ENCODE data around the gene SETX.
"Not testable (repeated sequence)": the region's sequence is repeated elsewhere in the genome, so short reads cannot be mapped to it uniquely, and the experiment has no call there.

The SETX gene

DNA sequence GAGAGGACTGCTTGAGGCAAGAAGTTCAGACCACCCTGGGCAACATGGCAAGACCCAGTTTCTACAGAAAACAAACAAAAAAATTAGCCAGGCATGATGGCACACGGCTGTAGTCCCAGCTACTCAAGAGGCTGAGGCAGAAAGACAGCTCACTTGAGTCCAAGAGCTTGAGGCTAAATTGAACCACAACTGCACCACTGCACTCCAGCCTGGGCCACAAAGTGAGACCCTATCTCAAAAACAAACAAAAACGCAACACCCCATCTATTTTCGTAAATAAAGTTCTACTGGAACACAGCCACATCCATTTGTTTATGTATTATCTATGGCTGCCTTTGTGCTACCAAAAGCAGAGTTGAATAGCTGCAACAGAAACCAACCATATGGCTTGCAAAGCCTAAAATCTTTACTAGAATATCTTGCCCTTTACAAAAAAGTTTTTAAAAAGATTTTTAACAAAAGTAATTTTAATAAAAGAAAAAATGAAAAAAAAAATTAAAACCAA is 67.5 kb downstream of the SETX start:
- no peak for DNase-seq (ENCODE audit: low spot score)

DNA sequence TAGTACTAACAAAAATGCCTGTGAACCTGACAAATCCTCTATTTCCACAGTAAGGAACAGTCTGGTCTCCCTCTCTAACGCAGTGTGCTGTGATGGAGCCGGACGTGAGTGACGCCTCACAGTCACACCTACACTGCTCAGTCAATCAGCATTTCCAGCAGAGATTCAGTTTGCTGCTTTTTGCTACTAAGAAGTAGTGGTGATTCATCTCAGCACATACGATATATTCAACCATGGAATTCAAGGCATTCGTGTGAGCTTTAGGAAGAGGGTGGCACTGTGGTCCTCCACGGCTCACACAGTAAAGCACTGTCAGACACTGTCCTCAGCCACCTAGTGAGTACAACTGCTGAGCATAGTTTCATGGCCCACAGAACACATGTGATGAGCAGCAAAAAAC is 70.9 kb downstream of the SETX start:
- peak; percentile 16 for DNase-seq (ENCODE audit: low spot score)

DNA sequence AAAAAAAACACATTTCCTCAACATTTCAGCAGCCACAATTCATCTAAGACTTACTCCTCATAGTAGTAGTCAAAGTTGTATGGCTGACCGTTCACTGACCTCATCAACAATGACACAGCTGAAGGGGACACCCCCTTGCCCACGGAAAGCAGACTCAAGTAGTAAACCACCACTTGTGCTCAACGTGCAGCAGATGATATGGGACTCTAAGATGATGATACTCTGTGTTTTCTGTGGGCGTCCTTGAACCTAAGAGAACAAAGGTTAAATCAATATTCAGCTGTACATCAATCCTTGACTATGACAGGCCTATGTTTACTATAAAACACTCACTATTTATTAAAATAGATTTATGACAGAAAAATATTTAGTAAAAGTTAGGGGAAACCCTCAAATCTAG is 71.6 kb downstream of the SETX start:
- no peak for DNase-seq (ENCODE audit: low spot score)

DNA sequence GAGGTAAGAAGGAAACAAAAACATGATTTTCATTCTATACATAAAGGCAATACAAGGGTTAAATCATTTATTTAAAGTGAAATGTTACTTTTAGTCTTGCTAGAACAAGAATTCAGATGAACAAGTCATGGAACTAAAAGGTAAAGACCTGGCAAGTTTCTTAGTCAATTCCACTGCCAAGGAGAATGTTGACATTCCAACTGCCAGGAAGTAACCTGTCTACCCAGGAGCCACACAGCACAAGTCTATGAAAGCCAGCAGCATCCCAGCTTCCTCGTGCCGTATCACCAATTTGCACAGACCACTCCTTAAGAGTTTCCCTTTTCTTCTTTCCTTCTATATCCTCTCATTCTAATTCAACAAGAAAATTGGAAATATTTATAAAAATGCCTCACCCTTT is 79.9 kb downstream of the SETX start:
- no peak for DNase-seq (ENCODE audit: low spot score)

DNA sequence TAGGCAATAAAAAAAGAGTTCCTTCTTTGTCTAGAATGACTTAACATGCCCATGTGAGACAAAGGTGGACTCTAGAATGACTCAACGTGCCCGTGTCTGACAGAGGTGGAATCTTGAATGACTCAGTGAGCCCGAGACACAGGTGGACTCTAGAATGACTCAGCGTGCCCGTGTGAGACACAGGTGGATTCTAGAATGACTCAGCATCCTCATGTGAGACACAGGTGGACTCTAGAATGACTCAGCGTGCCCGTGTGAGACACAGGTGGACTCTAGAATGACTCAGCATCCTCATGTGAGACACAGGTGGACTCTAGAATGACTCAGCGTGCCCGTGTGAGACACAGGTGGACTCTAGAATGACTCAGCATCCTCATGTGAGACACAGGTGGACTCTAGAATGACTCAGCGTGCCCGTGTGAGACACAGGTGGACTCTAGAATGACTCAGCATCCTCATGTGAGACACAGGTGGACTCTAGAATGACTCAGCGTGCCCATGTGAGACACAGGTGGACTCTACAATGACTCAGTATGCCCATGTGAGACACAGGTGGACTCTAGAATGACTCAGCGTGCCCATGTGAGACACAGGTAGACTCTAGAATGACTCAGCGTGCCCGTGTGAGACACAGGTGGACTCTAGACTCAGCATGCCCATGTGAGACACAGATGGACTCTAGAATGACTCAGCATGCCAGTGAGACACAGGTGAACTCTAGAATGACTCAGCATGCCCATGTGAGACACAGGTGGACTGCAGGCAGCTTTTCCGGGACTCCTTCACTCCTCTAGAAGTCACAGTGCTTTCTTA is 84.9 kb downstream of the SETX start:
- not testable (repeated sequence) for DNase-seq (ENCODE audit: low spot score)

- DNase-seq (ENCODE audit: low spot score), result peak; percentile 79
Observed at GRCh38 chr9:132268725-132269352, 85.9 kb downstream of the SETX start.

- no peak for DNase-seq (ENCODE audit: low spot score)
Observed at GRCh38 chr9:132267660-132268059, 87.1 kb downstream of the SETX start.

GRCh38 chr9:132266017-132266416 is 88.8 kb downstream of the SETX start:
- DNase-seq (ENCODE audit: low spot score), result no peak

DNA sequence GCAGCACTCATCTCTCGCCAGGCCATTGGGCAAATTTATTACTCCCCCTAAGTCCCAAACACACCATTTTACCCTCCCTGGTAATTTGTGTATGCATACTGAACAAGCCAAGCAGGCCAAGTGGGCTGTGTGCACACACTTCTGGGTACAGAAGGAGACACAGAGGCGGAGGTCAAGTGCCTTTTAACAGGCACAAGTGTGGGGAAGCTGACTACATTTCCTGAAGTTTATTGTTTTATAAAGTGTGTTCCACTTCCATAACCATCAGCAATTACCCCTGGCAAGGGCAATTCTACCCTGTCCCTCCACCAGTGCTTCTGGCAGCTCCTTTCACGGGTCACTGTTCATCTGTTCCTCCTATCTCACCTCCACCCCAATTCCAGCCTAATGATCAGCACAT is 93.9 kb downstream of the SETX start:
- no peak for DNase-seq (ENCODE audit: low spot score)

GRCh38 chr9:132250324-132251262 is 104.2 kb downstream of the SETX start:
- DNase-seq (ENCODE audit: low spot score), result no peak

DNA sequence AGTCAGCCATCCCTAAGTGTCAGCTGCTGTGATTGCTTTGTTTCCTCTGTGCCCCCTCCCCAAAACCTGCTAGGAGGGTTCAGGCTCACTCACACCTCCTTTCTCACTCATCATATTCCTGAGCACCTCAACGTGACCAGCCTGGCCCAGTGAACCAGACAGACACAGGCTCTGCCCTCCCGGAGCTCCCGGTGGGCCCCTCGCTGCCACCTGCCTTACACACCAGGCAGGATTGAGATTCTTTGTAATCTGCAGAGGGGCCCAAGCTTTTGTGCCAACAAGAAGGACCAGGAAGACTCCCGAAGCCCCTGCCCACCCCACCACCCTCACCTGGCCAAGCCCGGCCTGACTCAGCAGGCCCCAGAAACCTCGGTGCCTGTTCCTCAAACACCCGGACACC is 105.1 kb downstream of the SETX start:
- DNase-seq (ENCODE audit: low spot score), result no peak

GRCh38 chr9:132249123-132249522 is 105.7 kb downstream of the SETX start:
- no peak for DNase-seq (ENCODE audit: low spot score)

GRCh38 chr9:132247942-132248341 is 106.8 kb downstream of the SETX start:
- no peak for DNase-seq (ENCODE audit: low spot score)

GRCh38 chr9:132245465-132245864 is 109.3 kb downstream of the SETX start:
- DNase-seq (ENCODE audit: low spot score), result no peak

DNA sequence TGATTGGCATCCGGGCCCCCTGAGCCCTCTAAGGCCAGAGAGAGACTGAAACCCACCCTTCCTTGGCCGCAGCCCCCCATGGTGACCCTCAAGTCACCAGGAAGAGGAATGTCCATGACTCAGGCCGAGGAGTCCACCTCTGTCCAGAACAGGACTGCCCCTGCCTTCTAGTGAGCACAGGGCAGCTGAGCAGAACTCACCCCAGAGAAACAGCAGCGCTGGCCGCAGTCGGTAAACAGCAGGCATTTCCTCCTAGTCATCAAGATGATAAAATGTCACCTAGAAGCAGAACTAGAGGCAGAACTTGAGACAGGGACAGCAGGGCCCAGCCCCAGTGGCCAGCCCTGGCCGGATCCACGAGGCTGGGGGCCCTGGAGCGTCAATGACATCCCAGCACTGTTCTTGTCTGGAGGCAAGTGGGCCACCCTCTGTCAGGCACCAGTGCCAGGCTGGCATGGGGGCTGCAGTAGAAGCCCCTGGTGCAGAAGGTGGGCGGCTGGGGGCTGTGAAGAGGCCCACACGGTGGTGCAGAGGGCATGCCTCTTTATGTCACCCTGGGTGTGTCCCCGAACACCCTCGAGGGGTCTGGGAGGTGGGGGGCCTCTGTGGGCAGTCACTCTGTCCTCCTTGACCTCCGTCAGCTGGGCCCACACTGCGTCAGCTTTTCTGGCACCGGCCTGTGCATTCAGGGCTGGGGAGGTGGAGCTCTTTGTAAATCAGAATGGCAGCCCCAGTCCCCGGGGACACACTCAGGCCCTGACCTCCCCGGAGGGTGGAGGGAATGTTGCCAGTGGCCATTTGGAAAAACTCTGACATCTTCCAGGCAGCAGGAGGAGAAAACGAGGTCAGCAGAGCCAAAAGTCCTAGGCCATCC is 110.0 kb downstream of the SETX start:
- DNase-seq (ENCODE audit: low spot score), result no peak

DNA sequence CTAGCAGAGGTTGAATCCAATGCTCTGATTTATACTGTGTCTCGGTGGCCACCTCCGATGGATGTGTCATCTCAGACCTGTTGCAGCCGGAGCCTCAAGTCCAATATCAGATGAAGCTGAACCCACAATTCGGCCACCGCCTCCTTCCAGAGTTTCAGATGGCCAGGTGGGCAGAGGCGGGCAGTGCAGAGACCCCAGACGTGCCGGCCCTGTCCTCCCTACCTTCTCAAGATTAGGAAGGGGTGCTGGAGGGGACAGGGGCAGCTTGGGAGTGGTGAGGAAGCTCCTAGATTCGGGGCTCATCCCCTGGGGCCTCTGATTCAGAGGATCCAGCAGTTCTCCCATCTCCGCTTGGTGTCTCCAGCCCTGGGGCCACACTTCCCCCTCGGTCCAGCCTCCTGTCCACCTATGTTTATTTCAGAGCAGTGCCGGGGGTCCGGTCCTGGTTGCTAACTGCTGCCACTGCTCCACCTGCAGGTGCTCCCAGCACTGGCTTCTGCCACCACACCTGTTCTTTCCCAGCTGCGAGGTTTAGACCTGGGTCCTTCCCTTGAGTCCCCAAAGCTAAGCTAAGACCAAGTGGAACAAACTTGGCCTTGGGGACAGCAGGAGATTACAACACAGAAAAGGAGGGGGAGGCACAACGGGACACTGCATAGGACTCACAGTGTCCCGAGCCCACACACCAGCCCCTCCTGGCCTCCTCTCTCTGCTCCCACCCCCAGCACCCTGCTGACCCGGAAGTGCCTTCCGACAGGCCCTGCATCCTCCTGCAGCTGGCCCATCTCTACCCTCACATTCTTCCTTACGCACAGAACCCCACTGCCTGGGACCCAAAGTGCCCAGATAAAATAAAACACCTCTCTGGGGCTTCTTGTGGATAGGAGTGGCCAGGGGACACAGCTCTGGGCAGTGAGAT is 111.4 kb downstream of the SETX start:
- no peak for DNase-seq (ENCODE audit: low spot score)

GRCh38 chr9:132242621-132243155 is 112.1 kb downstream of the SETX start:
- DNase-seq (ENCODE audit: low spot score), result no peak

- DNase-seq (ENCODE audit: low spot score), result no peak
Observed at GRCh38 chr9:132241840-132242620, 112.8 kb downstream of the SETX start.

GRCh38 chr9:132241483-132241839 is 113.3 kb downstream of the SETX start:
- DNase-seq (ENCODE audit: low spot score), result no peak

Data from GM03348 (cell line).